ENCODE measurements around the gene DYNC1LI2.

The DYNC1LI2 gene

GRCh38 chr16:66717112-66717675 lies 34.2 kb downstream of the DYNC1LI2 start:
- H3K27ac ChIP-seq (ENCODE audit: low read depth, low read length) = no peak overlapping the region
- H3K36me3 ChIP-seq (ENCODE audit: control insufficient read depth in 5 of 5, insufficient read depth in 5 of 5, low read length in 5 of 5) = peaks cover 6 to 15% (median 9%) of the 10 kb centered on the region in 5 donors
- H3K9me3 ChIP-seq (ENCODE audit: control insufficient read depth in 5 of 5, low read length in 5 of 5) = no peaks in the 10 kb centered on the region
- no peak overlapping the region for H3K9ac ChIP-seq (ENCODE audit: low read length in 5 of 5)
- no peaks in the 10 kb centered on the region for H3K27me3 ChIP-seq (ENCODE audit: control insufficient read depth in 5 of 5, insufficient read depth in 4 of 5, low read length in 5 of 5)
- no peak overlapping the region for H3K4me3 ChIP-seq (ENCODE audit: low read depth in 1 of 5, low read length in 5 of 5)
- H3K4me1 ChIP-seq (ENCODE audit: control insufficient read depth in 5 of 5, insufficient read depth in 5 of 5, low read length in 5 of 5) = peaks cover 0 to 2% (median 0%) of the 10 kb centered on the region in 5 donors

- H3K27ac ChIP-seq (ENCODE audit: low read depth, low read length) = no peak overlapping the region
Observed at GRCh38 chr16:66714654-66715307, 36.6 kb downstream of the DYNC1LI2 start.

GRCh38 chr16:66714062-66714461 lies 37.3 kb downstream of the DYNC1LI2 start:
- Histone ChIP-seq H3K27me3 (ENCODE audit: control insufficient read depth in 5 of 5, insufficient read depth in 4 of 5, low read length in 5 of 5) (no peaks in the 10 kb centered on the region), H3K9me3 (ENCODE audit: control insufficient read depth in 5 of 5, low read length in 5 of 5) (peaks cover 0 to 2% (median 0%) of the 10 kb centered on the region in 5 donors), H3K27ac (ENCODE audit: low read depth, low read length) (no peak overlapping the region), H3K4me1 (ENCODE audit: control insufficient read depth in 5 of 5, insufficient read depth in 5 of 5, low read length in 5 of 5) (peaks cover 0 to 2% (median 0%) of the 10 kb centered on the region in 5 donors), H3K36me3 (ENCODE audit: control insufficient read depth in 5 of 5, insufficient read depth in 5 of 5, low read length in 5 of 5) (peaks cover 0 to 9% (median 6%) of the 10 kb centered on the region in 5 donors), H3K9ac (ENCODE audit: low read length in 5 of 5) (no peak overlapping the region), H3K4me3 (ENCODE audit: low read depth in 1 of 5, low read length in 5 of 5) (no peak overlapping the region)

More at GRCh38 chr16:66714654-66715307, 36.6 kb downstream of the DYNC1LI2 start:
- peaks cover 0 to 2% (median 0%) of the 10 kb centered on the region in 5 donors for H3K9me3 ChIP-seq (ENCODE audit: control insufficient read depth in 5 of 5, low read length in 5 of 5)
- no peaks in the 10 kb centered on the region for H3K27me3 ChIP-seq (ENCODE audit: control insufficient read depth in 5 of 5, insufficient read depth in 4 of 5, low read length in 5 of 5)
- H3K36me3 ChIP-seq (ENCODE audit: control insufficient read depth in 5 of 5, insufficient read depth in 5 of 5, low read length in 5 of 5) = peaks cover 0 to 9% (median 7%) of the 10 kb centered on the region in 5 donors
- no peak overlapping the region for H3K9ac ChIP-seq (ENCODE audit: low read length in 5 of 5)
- no peak overlapping the region for H3K4me3 ChIP-seq (ENCODE audit: low read depth in 1 of 5, low read length in 5 of 5)
- peaks cover 0 to 2% (median 0%) of the 10 kb centered on the region in 5 donors for H3K4me1 ChIP-seq (ENCODE audit: control insufficient read depth in 5 of 5, insufficient read depth in 5 of 5, low read length in 5 of 5)

GRCh38 chr16:66713076-66713475 lies 38.3 kb downstream of the DYNC1LI2 start:
- H3K4me3 ChIP-seq (ENCODE audit: low read depth in 1 of 5, low read length in 5 of 5) = no peak overlapping the region
- H3K9ac ChIP-seq (ENCODE audit: low read length in 5 of 5) = no peak overlapping the region
- peaks cover 0 to 3% (median 2%) of the 10 kb centered on the region in 5 donors for H3K36me3 ChIP-seq (ENCODE audit: control insufficient read depth in 5 of 5, insufficient read depth in 5 of 5, low read length in 5 of 5)
- H3K4me1 ChIP-seq (ENCODE audit: control insufficient read depth in 5 of 5, insufficient read depth in 5 of 5, low read length in 5 of 5) = peaks cover 0 to 2% (median 0%) of the 10 kb centered on the region in 5 donors
- no peak overlapping the region for H3K27ac ChIP-seq (ENCODE audit: low read depth, low read length)
- no peaks in the 10 kb centered on the region for H3K27me3 ChIP-seq (ENCODE audit: control insufficient read depth in 5 of 5, insufficient read depth in 4 of 5, low read length in 5 of 5)
- H3K9me3 ChIP-seq (ENCODE audit: control insufficient read depth in 5 of 5, low read length in 5 of 5) = peaks cover 0 to 2% (median 0%) of the 10 kb centered on the region in 5 donors

- H3K27me3 ChIP-seq (ENCODE audit: control insufficient read depth in 5 of 5, insufficient read depth in 4 of 5, low read length in 5 of 5) = no peaks in the 10 kb centered on the region
- H3K4me1 ChIP-seq (ENCODE audit: control insufficient read depth in 5 of 5, insufficient read depth in 5 of 5, low read length in 5 of 5) = peaks cover 0 to 2% (median 0%) of the 10 kb centered on the region in 5 donors
- no peak overlapping the region for H3K27ac ChIP-seq (ENCODE audit: low read depth, low read length)
- no peak overlapping the region for H3K9ac ChIP-seq (ENCODE audit: low read length in 5 of 5)
- peaks cover 0 to 2% (median 0%) of the 10 kb centered on the region in 5 donors for H3K9me3 ChIP-seq (ENCODE audit: control insufficient read depth in 5 of 5, low read length in 5 of 5)
- H3K36me3 ChIP-seq (ENCODE audit: control insufficient read depth in 5 of 5, insufficient read depth in 5 of 5, low read length in 5 of 5) = no peaks in the 10 kb centered on the region
- H3K4me3 ChIP-seq (ENCODE audit: low read depth in 1 of 5, low read length in 5 of 5) = no peak overlapping the region
Observed at GRCh38 chr16:66712512-66712911, 38.9 kb downstream of the DYNC1LI2 start.

- no peaks in the 10 kb centered on the region for H3K27me3 ChIP-seq (ENCODE audit: control insufficient read depth in 5 of 5, insufficient read depth in 4 of 5, low read length in 5 of 5)
- peaks cover 0 to 4% (median 2%) of the 10 kb centered on the region in 5 donors for H3K4me1 ChIP-seq (ENCODE audit: control insufficient read depth in 5 of 5, insufficient read depth in 5 of 5, low read length in 5 of 5)
- no peak overlapping the region for H3K4me3 ChIP-seq (ENCODE audit: low read depth in 1 of 5, low read length in 5 of 5)
- H3K9ac ChIP-seq (ENCODE audit: low read length in 5 of 5) = no peak overlapping the region
- H3K9me3 ChIP-seq (ENCODE audit: control insufficient read depth in 5 of 5, low read length in 5 of 5) = peaks cover 0 to 2% (median 0%) of the 10 kb centered on the region in 5 donors
- no peaks in the 10 kb centered on the region for H3K36me3 ChIP-seq (ENCODE audit: control insufficient read depth in 5 of 5, insufficient read depth in 5 of 5, low read length in 5 of 5)
- no peak overlapping the region for H3K27ac ChIP-seq (ENCODE audit: low read depth, low read length)
Observed at GRCh38 chr16:66711581-66711980, 39.8 kb downstream of the DYNC1LI2 start.

GRCh38 chr16:66706506-66706880 lies 44.9 kb downstream of the DYNC1LI2 start:
- H3K4me3 ChIP-seq (ENCODE audit: low read depth in 1 of 5, low read length in 5 of 5) = peak overlapping the region in 2 of 5 donors; percentile 18 to 34
- peaks cover 4 to 22% (median 21%) of the 10 kb centered on the region in 5 donors for H3K4me1 ChIP-seq (ENCODE audit: control insufficient read depth in 5 of 5, insufficient read depth in 5 of 5, low read length in 5 of 5)
- no peaks in the 10 kb centered on the region for H3K9me3 ChIP-seq (ENCODE audit: control insufficient read depth in 5 of 5, low read length in 5 of 5)
- peak overlapping the region in 3 of 5 donors; percentile 35 to 48 (median 45) for H3K9ac ChIP-seq (ENCODE audit: low read length in 5 of 5)
- H3K36me3 ChIP-seq (ENCODE audit: control insufficient read depth in 5 of 5, insufficient read depth in 5 of 5, low read length in 5 of 5) = no peaks in the 10 kb centered on the region
- H3K27ac ChIP-seq (ENCODE audit: low read depth, low read length) = no peak overlapping the region
- no peaks in the 10 kb centered on the region for H3K27me3 ChIP-seq (ENCODE audit: control insufficient read depth in 5 of 5, insufficient read depth in 4 of 5, low read length in 5 of 5)

- Histone ChIP-seq H3K27ac (ENCODE audit: low read depth, low read length) (no peak overlapping the region), H3K27me3 (ENCODE audit: control insufficient read depth in 5 of 5, insufficient read depth in 4 of 5, low read length in 5 of 5) (no peaks in the 10 kb centered on the region), H3K4me1 (ENCODE audit: control insufficient read depth in 5 of 5, insufficient read depth in 5 of 5, low read length in 5 of 5) (peaks cover 4 to 22% (median 21%) of the 10 kb centered on the region in 5 donors), H3K36me3 (ENCODE audit: control insufficient read depth in 5 of 5, insufficient read depth in 5 of 5, low read length in 5 of 5) (no peaks in the 10 kb centered on the region), H3K9ac (ENCODE audit: low read length in 5 of 5) (peak overlapping the region in 3 of 5 donors; percentile 35 to 48 (median 45)), H3K9me3 (ENCODE audit: control insufficient read depth in 5 of 5, low read length in 5 of 5) (no peaks in the 10 kb centered on the region), H3K4me3 (ENCODE audit: low read depth in 1 of 5, low read length in 5 of 5) (peak overlapping the region in 2 of 5 donors; percentile 18 to 34)
Observed at GRCh38 chr16:66705790-66706505, 45.5 kb downstream of the DYNC1LI2 start.

- Histone ChIP-seq H3K4me1 (ENCODE audit: control insufficient read depth in 5 of 5, insufficient read depth in 5 of 5, low read length in 5 of 5) (peaks cover 4 to 22% (median 21%) of the 10 kb centered on the region in 5 donors), H3K27me3 (ENCODE audit: control insufficient read depth in 5 of 5, insufficient read depth in 4 of 5, low read length in 5 of 5) (no peaks in the 10 kb centered on the region), H3K36me3 (ENCODE audit: control insufficient read depth in 5 of 5, insufficient read depth in 5 of 5, low read length in 5 of 5) (no peaks in the 10 kb centered on the region), H3K9me3 (ENCODE audit: control insufficient read depth in 5 of 5, low read length in 5 of 5) (no peaks in the 10 kb centered on the region), H3K4me3 (ENCODE audit: low read depth in 1 of 5, low read length in 5 of 5) (peak overlapping the region in 1 of 5 donors; percentile 15), H3K27ac (ENCODE audit: low read depth, low read length) (no peak overlapping the region), H3K9ac (ENCODE audit: low read length in 5 of 5) (peak overlapping the region in 1 of 5 donors; percentile 19)
Observed at GRCh38 chr16:66703406-66704215, 47.8 kb downstream of the DYNC1LI2 start.

All from subcutaneous abdominal adipose tissue (tissue), 5 donors.